GM23248 (cell line): ENCODE measurements around the gene C10orf90. TPM values are rescaled to one million over a fixed set of nuclear protein-coding genes. Genes with fewer than 3 reads are reported as not detected.

Experiments used
- DNase-seq: peaks from one replicate; pipeline ENCODE4 v3.0.0-alpha.2; 2015
- H2AFZ ChIP-seq: fragments of 200-600 bp; sonication (generic); 2 replicates; pipeline ENCODE4 v1.6.1; 2016; ENCODE audit warnings: antibody characterized with exemption
- H3F3A ChIP-seq: fragments of 200-600 bp; sonication (generic); 2 replicates; pipeline ENCODE4 v1.6.1; 2016; ENCODE audit warnings: mild to moderate bottlenecking, antibody characterized with exemption, mixed run types; ENCODE audit not compliant: insufficient read depth
- H3K27ac ChIP-seq: fragments of 200-600 bp; sonication (generic); 2 replicates; pipeline ENCODE4 v1.5.1; 2016; ENCODE audit warnings: mild to moderate bottlenecking
- H3K27me3 ChIP-seq: fragments of 200-600 bp; sonication (generic); replicated peaks from 2 replicates; pipeline ENCODE4 v1.6.1; 2016; ENCODE audit warnings: mild to moderate bottlenecking; ENCODE audit not compliant: insufficient read depth
- H3K36me3 ChIP-seq: fragments of 200-600 bp; sonication (generic); 2 replicates; pipeline ENCODE4 v1.6.1; 2016; ENCODE audit warnings: low read depth, mild to moderate bottlenecking
- H3K4me1 ChIP-seq: fragments of 200-600 bp; sonication (generic); 2 replicates; pipeline ENCODE4 v1.6.1; 2016; ENCODE audit warnings: mild to moderate bottlenecking; ENCODE audit not compliant: insufficient read depth
- H3K4me2 ChIP-seq: fragments of 200-600 bp; sonication (generic); one replicate; pipeline ENCODE4 v1.6.1; 2016; ENCODE audit warnings: mild to moderate bottlenecking; ENCODE audit not compliant: unreplicated experiment
- H3K4me3 ChIP-seq: fragments of 200-600 bp; sonication (generic); 2 replicates; pipeline ENCODE4 v1.5.1; 2016; ENCODE audit warnings: mild to moderate bottlenecking
- H3K79me2 ChIP-seq: fragments of 200-600 bp; sonication (generic); 2 replicates; pipeline ENCODE4 v1.6.1; 2016; ENCODE audit warnings: mild to moderate bottlenecking; ENCODE audit not compliant: insufficient read depth
- H3K9ac ChIP-seq: fragments of 200-600 bp; sonication (generic); 2 replicates; pipeline ENCODE4 v1.6.1; 2016; ENCODE audit warnings: mild to moderate bottlenecking
- H3K9me2 ChIP-seq: fragments of 200-600 bp; sonication (generic); 2 replicates; pipeline ENCODE4 v1.6.1; 2016; ENCODE audit warnings: mixed run types, mild to moderate bottlenecking, moderate library complexity; ENCODE audit not compliant: insufficient read depth
- H3K9me3 ChIP-seq: fragments of 200-600 bp; sonication (generic); one replicate; pipeline ENCODE4 v1.6.1; 2017; ENCODE audit warnings: low read depth
- H4K20me1 ChIP-seq: fragments of 200-600 bp; sonication (generic); 2 replicates; pipeline ENCODE4 v1.6.0; 2016; ENCODE audit not compliant: insufficient read depth
- EZH2 ChIP-seq: fragments of 200-600 bp; sonication (generic); IDR thresholded peaks from 2 replicates; pipeline ENCODE4 v1.6.1; 2018; ENCODE audit warnings: antibody characterized with exemption, mild to moderate bottlenecking; ENCODE audit not compliant: insufficient read depth, poor library complexity, severe bottlenecking
- EZH2phosphoT487 ChIP-seq: fragments of 200-600 bp; sonication (generic); IDR thresholded peaks from 2 replicates; pipeline ENCODE4 v1.6.1; 2018; ENCODE audit warnings: antibody characterized with exemption, moderate library complexity, mild to moderate bottlenecking, low read depth; ENCODE audit not compliant: insufficient read depth
- WGBS, 2 experiments: methylation state at CpG; one replicate each; pipeline ENCODE4 v1.1.6; 2015 to 2017; ENCODE audit warnings: low lambda C conversion rate in 2 of 2, low coverage in 1 of 2; ENCODE audit errors: missing lambda C conversion rate in 2 of 2; 5-methylcytosine and 5-hydroxymethylcytosine counted together
- in situ Hi-C: fragments of 300-500 bp; cut with MboI; formaldehyde crosslinking; loops from 2 replicates; pipeline ENCODE4 v1.15.0; 2020
- polyA plus RNA-seq: library from polyadenylated mRNA; unstranded; fragments of >200 nt; fragmentation: Nextera tagmentation; extraction: Ambion mirVana; gene quantifications from 2 replicates; pipeline ENCODE4 v1.2.1, GENCODE V29; 2016
- total RNA-seq: library from RNA; depleted of rRNA; stranded (reverse); fragments of >200 nt; shearing (Covaris generic); gene quantifications from 2 replicates; pipeline ENCODE4 v1.2.3, GENCODE V29; 2014; rRNA removed

Gene C10orf90, protein sequence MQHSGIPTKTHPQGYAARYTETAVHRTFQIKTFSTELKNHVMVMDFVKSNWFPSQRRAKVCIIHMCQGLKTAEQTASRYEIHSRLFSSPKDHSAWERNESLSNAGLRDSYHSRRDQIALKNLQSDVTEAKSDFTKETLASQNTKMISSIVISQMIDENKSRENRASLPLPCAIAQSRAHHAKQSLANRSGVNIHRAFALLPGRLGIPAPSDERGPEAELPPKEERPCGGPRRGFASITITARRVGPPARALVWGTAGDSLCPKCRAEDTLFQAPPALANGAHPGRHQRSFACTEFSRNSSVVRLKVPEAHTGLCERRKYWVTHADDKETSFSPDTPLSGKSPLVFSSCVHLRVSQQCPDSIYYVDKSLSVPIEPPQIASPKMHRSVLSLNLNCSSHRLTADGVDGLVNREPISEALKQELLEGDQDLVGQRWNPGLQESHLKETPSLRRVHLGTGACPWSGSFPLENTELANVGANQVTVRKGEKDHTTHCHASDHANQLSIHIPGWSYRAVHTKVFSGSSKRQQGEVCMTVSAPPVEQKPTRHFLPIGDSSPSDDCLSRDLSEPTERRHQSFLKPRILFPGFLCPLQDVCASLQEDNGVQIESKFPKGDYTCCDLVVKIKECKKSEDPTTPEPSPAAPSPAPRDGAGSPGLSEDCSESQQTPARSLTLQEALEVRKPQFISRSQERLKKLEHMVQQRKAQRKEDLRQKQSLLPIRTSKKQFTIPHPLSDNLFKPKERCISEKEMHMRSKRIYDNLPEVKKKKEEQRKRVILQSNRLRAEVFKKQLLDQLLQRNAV
- 0.22 TPM in 1 of 2 replicates, not detected in the other for total RNA-seq
- 0.62 and 0.71 TPM in 2 replicates for polyA plus RNA-seq

DNA sequence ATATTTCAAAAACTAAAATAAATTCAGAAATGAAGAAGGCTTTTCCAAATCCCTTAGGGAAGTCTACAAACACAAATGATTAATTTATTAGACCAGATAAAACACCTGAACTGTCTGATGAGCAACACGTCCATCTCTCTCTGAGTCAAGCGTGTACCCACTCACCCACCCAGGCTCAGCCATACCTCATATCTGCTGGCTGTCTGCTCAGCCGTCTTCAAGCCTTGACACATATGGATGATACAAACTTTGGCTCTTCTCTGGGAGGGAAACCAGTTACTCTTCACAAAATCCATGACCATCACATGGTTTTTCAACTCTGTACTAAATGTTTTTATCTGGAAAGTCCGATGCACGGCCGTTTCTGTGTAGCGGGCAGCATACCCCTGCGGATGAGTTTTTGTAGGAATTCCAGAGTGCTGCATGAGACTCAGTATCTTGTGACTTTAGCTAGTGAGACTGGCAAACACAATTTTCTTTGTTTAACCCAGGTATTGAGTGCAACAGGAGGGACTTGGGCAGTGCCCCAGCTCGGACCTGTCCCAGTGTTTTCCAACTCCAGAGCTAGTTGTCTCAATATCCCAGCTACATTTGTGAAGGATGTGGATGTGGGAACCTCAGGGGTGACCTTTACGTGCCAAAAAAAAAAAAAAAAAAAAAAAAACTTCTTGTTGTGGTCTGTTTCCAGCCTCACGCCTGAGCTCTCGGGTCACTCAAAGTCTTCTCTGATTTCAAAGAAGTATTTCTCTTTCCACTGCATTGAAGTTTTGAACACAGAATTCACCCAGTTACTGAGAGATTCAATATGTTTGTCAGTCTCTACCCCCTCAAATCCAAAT, at the start of gene C10orf90:
TSS of gene C10orf90 (minus strand) at position 638 of the 839 bp plus-strand sequence. CDS start at position 425, 213 bp downstream.
- Histone ChIP-seq H3K36me3 (no peaks in the 10 kb centered on the region), H3K4me3 (no peak within 1 kb of the TSS), H3K27me3 (peaks cover 4% of the 10 kb centered on the region), H3F3A (no peaks in the 10 kb centered on the region), H3K9me2 (no peaks in the 10 kb centered on the region), H3K4me1 (no peaks in the 10 kb centered on the region), H3K9ac (no peak within 1 kb of the TSS), H3K4me2 (no peak within 1 kb of the TSS), H4K20me1 (no peaks in the 10 kb centered on the region), H3K27ac (no peak within 1 kb of the TSS), H3K9me3 (no peaks in the 10 kb centered on the region), H2AFZ (no peak within 1 kb of the TSS), H3K79me2 (no peaks in the 10 kb centered on the region)
- 74 to 76% methylated on average over 12 of the region's 12 CpGs for WGBS, 2 experiments
- DNase-seq = no peak
- in situ Hi-C loops = no loop called here
- TF ChIP-seq EZH2 = no peak
- no peak for TF ChIP-seq EZH2phosphoT487

DNA sequence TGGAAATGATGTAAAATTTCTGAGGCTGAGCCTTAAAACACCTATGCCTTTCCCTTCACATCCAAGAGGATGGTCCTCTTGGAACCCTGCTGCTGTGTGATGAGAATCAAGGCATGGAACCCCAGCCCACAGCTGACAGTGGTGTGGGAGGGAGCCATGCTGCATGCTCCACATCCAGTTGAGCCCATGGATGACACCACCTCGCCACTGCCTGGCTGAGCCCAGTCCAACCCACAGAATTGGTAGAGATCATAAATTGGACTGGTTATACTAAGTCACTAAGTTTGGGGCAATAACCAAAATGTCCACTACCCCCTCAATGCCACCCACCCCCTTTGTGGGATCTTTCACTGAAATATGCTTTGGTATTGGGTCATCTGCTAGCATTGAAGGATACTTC, 45.9 kb upstream of the C10orf90 start:
- Histone ChIP-seq H3K4me1 (no peaks in the 10 kb centered on the region), H3K27ac (no peak overlapping the region), H3K9ac (no peak overlapping the region), H3K36me3 (no peaks in the 10 kb centered on the region), H3F3A (no peaks in the 10 kb centered on the region), H4K20me1 (no peaks in the 10 kb centered on the region), H3K79me2 (no peaks in the 10 kb centered on the region), H3K4me3 (no peak overlapping the region), H3K27me3 (peaks cover 70% of the 10 kb centered on the region), H3K9me2 (no peaks in the 10 kb centered on the region), H3K9me3 (no peaks in the 10 kb centered on the region), H3K4me2 (no peak overlapping the region), H2AFZ (no peak overlapping the region)
- in situ Hi-C loops = no loop called here
- DNase-seq = no peak
- TF ChIP-seq EZH2 (no peak), EZH2phosphoT487 (no peak)
- WGBS, 2 experiments = 22 to 25% methylated on average over 1 of the region's 1 CpG

DNA sequence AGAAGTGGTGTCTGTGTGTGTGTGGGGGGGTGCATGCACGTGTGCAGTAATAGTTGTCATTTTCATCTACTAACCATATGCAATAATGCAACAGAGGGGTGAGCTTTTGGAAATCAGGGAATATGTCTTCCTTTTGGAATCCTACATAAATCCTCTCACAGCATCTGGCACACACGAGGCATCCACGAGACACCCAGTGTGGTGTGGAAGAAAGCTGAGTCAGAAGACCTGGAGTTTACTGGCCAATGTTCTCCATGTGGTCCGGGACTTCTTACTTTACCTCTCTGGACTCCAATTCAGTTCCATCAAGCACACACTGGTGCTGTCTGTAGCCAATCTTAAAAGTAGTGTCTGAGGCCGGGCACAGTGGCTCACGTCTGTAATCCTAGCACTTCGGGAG, 43.1 kb upstream of the C10orf90 start:
- H3K9me2 ChIP-seq = no peaks in the 10 kb centered on the region
- WGBS, 2 experiments = 30 to 33% methylated on average over 7 of the region's 7 CpGs
- TF ChIP-seq EZH2 = no peak
- TF ChIP-seq EZH2phosphoT487 = no peak
- no peaks in the 10 kb centered on the region for H3K79me2 ChIP-seq
- H3K4me2 ChIP-seq = no peak overlapping the region
- H3F3A ChIP-seq = no peaks in the 10 kb centered on the region
- no peak overlapping the region for H3K4me3 ChIP-seq
- no peaks in the 10 kb centered on the region for H3K4me1 ChIP-seq
- no peak overlapping the region for H2AFZ ChIP-seq
- H4K20me1 ChIP-seq = no peaks in the 10 kb centered on the region
- no peaks in the 10 kb centered on the region for H3K36me3 ChIP-seq
- in situ Hi-C loops = no loop called here
- H3K9ac ChIP-seq = no peak overlapping the region
- peaks cover 46% of the 10 kb centered on the region for H3K27me3 ChIP-seq
- H3K27ac ChIP-seq = no peak overlapping the region
- no peak for DNase-seq
- no peaks in the 10 kb centered on the region for H3K9me3 ChIP-seq

DNA sequence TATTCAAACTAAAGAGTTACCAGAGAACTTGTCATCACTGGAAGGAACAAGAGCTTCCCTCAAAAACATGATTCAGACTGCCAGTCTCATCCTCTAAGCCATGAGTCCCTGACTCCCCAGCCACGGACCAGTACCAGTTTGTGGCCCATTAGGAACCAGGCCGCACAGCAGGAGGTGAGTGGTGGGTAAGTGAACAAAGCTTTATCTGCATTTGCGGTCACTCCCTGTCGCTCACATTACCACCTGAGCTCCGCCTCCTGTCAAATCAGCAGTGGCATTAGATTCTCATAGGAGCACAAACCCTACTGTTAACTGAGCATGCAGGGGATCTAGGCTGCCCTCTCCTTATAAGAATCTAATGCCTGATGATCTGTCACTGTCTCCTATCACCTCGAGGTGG, 42.2 kb upstream of the C10orf90 start:
- Histone ChIP-seq H3K4me1 (no peaks in the 10 kb centered on the region), H3K9ac (no peak overlapping the region), H2AFZ (no peak overlapping the region), H3K9me2 (no peaks in the 10 kb centered on the region), H3K27ac (no peak overlapping the region), H3K36me3 (no peaks in the 10 kb centered on the region), H4K20me1 (no peaks in the 10 kb centered on the region), H3K79me2 (no peaks in the 10 kb centered on the region), H3K27me3 (peaks cover 37% of the 10 kb centered on the region), H3K9me3 (no peaks in the 10 kb centered on the region), H3F3A (no peaks in the 10 kb centered on the region), H3K4me2 (no peak overlapping the region), H3K4me3 (no peak overlapping the region)
- TF ChIP-seq EZH2phosphoT487 = no peak
- TF ChIP-seq EZH2 = no peak
- no peak for DNase-seq
- in situ Hi-C loops = no loop called here
- WGBS, 2 experiments = 58 to 61% methylated on average over 6 of the region's 6 CpGs
